MM.1S (cell line): ENCODE data around the gene ROBO3.

ENCODE experiments used
- DNase-seq: peaks from one replicate; pipeline ENCODE4 v3.0.0-alpha.2; 2015
- H2AFZ ChIP-seq: fragments of 300-600 bp; sonication (generic); 2 replicates; pipeline ENCODE4 v1.6.0; 2016; ENCODE audit warnings: antibody characterized with exemption, low read length
- H3F3A ChIP-seq: fragments of 300-600 bp; sonication (generic); 2 replicates; pipeline ENCODE4 v1.6.1; 2016; ENCODE audit warnings: mild to moderate bottlenecking, antibody characterized with exemption, low read length, moderate library complexity, mixed read lengths; ENCODE audit not compliant: insufficient read depth
- H3K27ac ChIP-seq: fragments of 300-600 bp; sonication (generic); 2 replicates; pipeline ENCODE4 v1.5.1; 2016; ENCODE audit warnings: mild to moderate bottlenecking, low read length
- H3K27me3 ChIP-seq: fragments of 300-600 bp; sonication (generic); replicated peaks from 2 replicates; pipeline ENCODE4 v1.6.0; 2016; ENCODE audit warnings: low read length; ENCODE audit not compliant: insufficient read depth
- H3K36me3 ChIP-seq: fragments of 300-600 bp; sonication (generic); replicated peaks from 2 replicates; pipeline ENCODE4 v1.6.1; 2016; ENCODE audit warnings: mild to moderate bottlenecking, low read length, mixed read lengths; ENCODE audit not compliant: insufficient read depth
- H3K4me1 ChIP-seq: fragments of 300-600 bp; sonication (generic); 2 replicates; pipeline ENCODE4 v1.6.1; 2016; ENCODE audit warnings: low read length, mixed read lengths
- H3K4me2 ChIP-seq: fragments of 300-600 bp; sonication (generic); 2 replicates; pipeline ENCODE4 v1.6.0; 2016; ENCODE audit warnings: low read depth, low read length
- H3K4me3 ChIP-seq: fragments of 300-600 bp; sonication (generic); 2 replicates; pipeline ENCODE4 v1.5.1; 2016; ENCODE audit warnings: low read length, mixed read lengths
- H3K79me2 ChIP-seq: fragments of 300-600 bp; sonication (generic); 2 replicates; pipeline ENCODE4 v1.6.1; 2016; ENCODE audit warnings: mixed run types, low read length, mixed read lengths
- H3K9ac ChIP-seq: fragments of 300-600 bp; sonication (generic); 2 replicates; pipeline ENCODE4 v1.6.1; 2016; ENCODE audit warnings: low read length, mixed read lengths
- H3K9me2 ChIP-seq: fragments of 300-600 bp; sonication (generic); replicated peaks from 2 replicates; pipeline ENCODE4 v1.6.1; 2016; ENCODE audit warnings: mild to moderate bottlenecking, low read length, mixed read lengths; ENCODE audit not compliant: insufficient read depth
- H3K9me3 ChIP-seq: fragments of 300-600 bp; sonication (generic); replicated peaks from 2 replicates; pipeline ENCODE4 v1.6.1; 2016; ENCODE audit warnings: mild to moderate bottlenecking, low read length, mixed read lengths; ENCODE audit not compliant: insufficient read depth
- H4K20me1 ChIP-seq: fragments of 300-600 bp; sonication (generic); 2 replicates; pipeline ENCODE4 v1.6.1; 2016; ENCODE audit warnings: mild to moderate bottlenecking, low read length, moderate library complexity, mixed read lengths; ENCODE audit not compliant: insufficient read depth
- CTCF ChIP-seq: fragments of 300-600 bp; sonication (generic); IDR thresholded peaks from 2 replicates; pipeline ENCODE4 v1.5.1; 2016; ENCODE audit warnings: antibody characterized with exemption, low read length, mixed read lengths
- EZH2 ChIP-seq: fragments of 300-600 bp; sonication (generic); optimal IDR thresholded peaks from 2 replicates; pipeline ENCODE3; 2017; ENCODE audit warnings: low read depth, mild to moderate bottlenecking, antibody characterized with exemption, low read length, mixed read lengths
- EZH2phosphoT487 ChIP-seq: fragments of 300-600 bp; sonication (generic); IDR thresholded peaks from 2 replicates; pipeline ENCODE4 v1.6.1; 2018; ENCODE audit warnings: antibody characterized with exemption, low read length

The ROBO3 gene

DNA sequence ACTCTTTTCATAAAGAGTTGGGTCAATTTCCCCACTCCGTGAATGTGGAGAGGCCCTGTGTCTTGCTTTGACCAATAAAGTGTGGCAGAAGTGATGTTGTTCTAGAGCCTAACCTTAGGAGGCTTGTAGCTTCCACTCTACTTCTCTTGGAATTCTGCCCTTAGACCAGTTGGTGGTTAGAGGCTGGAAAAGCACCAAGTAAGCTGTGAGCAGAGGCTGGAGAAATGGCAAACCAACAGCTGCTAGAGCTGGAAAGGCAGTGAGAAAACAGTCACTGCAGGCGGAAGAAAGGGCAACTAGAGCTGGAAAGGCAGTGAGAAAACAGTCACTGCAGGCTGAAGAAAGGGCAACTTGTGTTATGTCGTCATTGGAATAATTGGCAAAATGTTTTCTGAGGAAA, 35.2 kb upstream of the ROBO3 start:
- Histone ChIP-seq H3K9me2 (no peaks in the 10 kb centered on the region), H3F3A (no peaks in the 10 kb centered on the region), H3K79me2 (no peaks in the 10 kb centered on the region), H4K20me1 (no peaks in the 10 kb centered on the region), H3K27me3 (no peaks in the 10 kb centered on the region), H3K9ac (no peak overlapping the region), H3K4me2 (no peak overlapping the region), H3K27ac (no peak overlapping the region), H2AFZ (no peak overlapping the region), H3K9me3 (no peaks in the 10 kb centered on the region), H3K4me1 (no peaks in the 10 kb centered on the region), H3K4me3 (no peak overlapping the region), H3K36me3 (no peaks in the 10 kb centered on the region)
- DNase-seq, result no peak
- TF ChIP-seq EZH2 (no peak), EZH2phosphoT487 (no peak), CTCF (no peak)

GRCh38 chr11:124830749-124831148, 34.5 kb upstream of the ROBO3 start:
- Histone ChIP-seq H4K20me1 (no peaks in the 10 kb centered on the region), H3K4me3 (no peak overlapping the region), H3K9me2 (no peaks in the 10 kb centered on the region), H3K9ac (no peak overlapping the region), H3F3A (no peaks in the 10 kb centered on the region), H3K27me3 (no peaks in the 10 kb centered on the region), H3K27ac (no peak overlapping the region), H3K9me3 (no peaks in the 10 kb centered on the region), H3K36me3 (no peaks in the 10 kb centered on the region), H3K79me2 (no peaks in the 10 kb centered on the region), H3K4me2 (no peak overlapping the region), H3K4me1 (no peaks in the 10 kb centered on the region), H2AFZ (no peak overlapping the region)
- no peak for DNase-seq
- no peak for TF ChIP-seq EZH2phosphoT487
- no peak for TF ChIP-seq CTCF
- TF ChIP-seq EZH2, result no peak

DNA sequence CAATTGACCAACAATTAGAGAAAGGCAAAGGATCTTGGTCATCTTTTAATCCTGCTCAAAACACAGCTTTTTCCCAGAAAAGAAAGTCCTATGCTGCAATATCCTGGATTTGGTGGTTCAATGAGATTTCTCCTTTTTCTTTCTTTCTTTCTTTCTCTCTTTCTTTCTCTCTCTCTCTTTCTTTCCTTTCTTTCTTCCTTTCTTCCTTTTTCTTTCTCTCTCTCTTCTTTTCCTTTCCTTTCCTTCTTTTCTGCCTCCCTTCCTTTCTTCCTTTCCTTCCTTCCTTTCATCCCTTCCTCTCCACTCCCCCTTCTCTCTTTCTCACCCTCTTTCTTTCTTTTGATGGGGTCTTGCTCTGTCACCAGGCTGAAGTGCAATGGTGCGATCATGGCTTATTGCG, 33.3 kb upstream of the ROBO3 start:
- 0 out of 2 replicates have a peak, but pooled peaks cover 6% of the 10 kb centered on the region for H3F3A ChIP-seq
- no peaks in the 10 kb centered on the region for H4K20me1 ChIP-seq
- no peak overlapping the region for H2AFZ ChIP-seq
- H3K27me3 ChIP-seq, result no peaks in the 10 kb centered on the region
- TF ChIP-seq EZH2, result no peak
- no peak for TF ChIP-seq CTCF
- TF ChIP-seq EZH2phosphoT487, result no peak
- H3K79me2 ChIP-seq, result no peaks in the 10 kb centered on the region
- no peak overlapping the region for H3K9ac ChIP-seq
- H3K36me3 ChIP-seq, result no peaks in the 10 kb centered on the region
- H3K4me3 ChIP-seq, result no peak overlapping the region
- no peaks in the 10 kb centered on the region; the same call in 1 of the 2 replicates for H3K4me1 ChIP-seq
- H3K9me3 ChIP-seq, result no peaks in the 10 kb centered on the region
- no peak overlapping the region for H3K27ac ChIP-seq
- DNase-seq, result no peak
- no peak overlapping the region for H3K4me2 ChIP-seq
- H3K9me2 ChIP-seq, result no peaks in the 10 kb centered on the region
